ENCODE results near the gene JDP2. TPM values are rescaled to one million over a fixed set of nuclear protein-coding genes. Genes with fewer than 3 reads are reported as not detected.

The JDP2 gene, protein sequence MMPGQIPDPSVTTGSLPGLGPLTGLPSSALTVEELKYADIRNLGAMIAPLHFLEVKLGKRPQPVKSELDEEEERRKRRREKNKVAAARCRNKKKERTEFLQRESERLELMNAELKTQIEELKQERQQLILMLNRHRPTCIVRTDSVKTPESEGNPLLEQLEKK
- total RNA-seq (2022) = 38.9 and 45.3 TPM in 2 replicates
- percentile 71 among the genes with signal in this experiment for Bru-seq, nascent RNA
- BruChase-seq, experiment 1, labeled RNA remaining after a 6-hour chase = percentile 64 among the genes with signal in this experiment
- BruChase-seq, experiment 2, labeled RNA remaining after a 2-hour chase = percentile 67 among the genes with signal in this experiment
- long read RNA-seq, full-length matches to known transcripts = 19 of 22 reads
- long read RNA-seq, partial matches to known transcripts = 0 of 22 reads
- long read RNA-seq, other reads (novel, unspliced or antisense) = 3 of 22 reads

DNA sequence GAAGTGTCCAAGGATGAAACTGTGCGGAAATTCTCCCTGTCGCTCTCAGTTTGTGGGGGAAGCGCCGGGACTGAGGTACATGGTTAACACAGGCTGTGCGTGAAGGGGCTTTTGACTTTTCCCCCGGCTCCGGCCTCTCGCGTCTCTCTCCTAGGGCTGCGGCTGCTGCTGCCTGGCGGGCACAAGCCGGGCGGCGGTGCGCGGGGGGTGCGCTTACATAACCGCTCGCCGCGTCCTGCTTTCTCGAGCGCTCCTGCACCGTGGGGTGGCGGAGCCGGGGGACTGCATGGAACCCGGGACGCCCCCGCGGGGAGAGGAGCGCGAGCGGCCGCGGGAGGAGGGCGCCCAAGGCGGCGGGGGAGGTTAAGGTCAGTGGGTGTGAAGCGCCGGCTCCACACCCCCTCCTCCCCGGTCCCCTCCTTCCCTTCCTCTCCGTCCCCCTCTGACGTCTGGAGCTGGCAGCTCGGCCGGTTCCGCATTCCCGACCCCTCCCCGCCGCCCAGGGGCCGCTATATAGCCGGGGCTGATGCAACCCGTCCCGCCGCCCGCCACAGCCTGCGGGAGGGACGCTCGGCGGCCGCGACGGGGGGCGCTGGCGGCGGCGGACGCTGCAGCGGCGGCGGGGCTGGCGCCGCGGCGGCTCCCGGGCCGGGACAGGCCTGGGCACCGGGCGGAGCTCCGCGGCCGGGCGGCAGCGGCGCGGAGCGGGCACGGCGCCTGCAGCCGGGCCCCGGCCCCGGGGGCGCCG lies at the start of gene JDP2:
Gene JDP2, plus strand, starts transcription at position 541 of the 748 bp plus-strand sequence. CDS start 9,899 bp downstream, outside the sequence.
- Mint-ChIP-seq H3K27ac (ENCODE audit: low read depth, unreplicated experiment) (no peak within 1 kb of the TSS), H3K27me3 (ENCODE audit: insufficient read depth, unreplicated experiment) (no peaks in the 10 kb centered on the region), H3K36me3 (ENCODE audit: insufficient read depth, unreplicated experiment) (peaks cover 10% of the 10 kb centered on the region), H3K4me1 (ENCODE audit: insufficient read depth, unreplicated experiment) (peaks cover 17% of the 10 kb centered on the region), H3K4me3 (ENCODE audit: unreplicated experiment) (peak within 1 kb of the TSS; percentile 76), H3K9me3 (ENCODE audit: unreplicated experiment) (no peaks in the 10 kb centered on the region)
- intact Hi-C loops (cut with micrococcal nuclease) = loop anchor here (2.0 to 10.0 kb wide), 2 partner anchors 57 to 133 kb away; no protein-coding TSS in a partner anchor
- BruUV-seq (replicated peaks) = no TSS peak
- CTCF ChIA-PET = interaction anchor here (1.1 to 3.3 kb wide), 3 partner anchors 23 to 133 kb away, joined by 3 to 14 read pairs (median 9); no protein-coding TSS in a partner anchor
- no peak for TF ChIP-seq CTCF (IDR thresholded peaks at IDR 0.05; ENCODE audit: unreplicated experiment)
- POLR2A ChIA-PET = interaction anchor here (0.5 to 4.1 kb wide), 11 partner anchors 8 to 149 kb away, joined by 3 to 29 read pairs (median 4); partner anchors contain the start of gene FOS
- DNase-seq (ENCODE audit: unreplicated experiment) = peak; percentile 62

- Mint-ChIP-seq H3K36me3 (ENCODE audit: insufficient read depth, unreplicated experiment) (no peaks in the 10 kb centered on the region), H3K4me1 (ENCODE audit: insufficient read depth, unreplicated experiment) (no peaks in the 10 kb centered on the region), H3K27ac (ENCODE audit: low read depth, unreplicated experiment) (no peak overlapping the region), H3K27me3 (ENCODE audit: insufficient read depth, unreplicated experiment) (peaks cover 17% of the 10 kb centered on the region), H3K4me3 (ENCODE audit: unreplicated experiment) (no peak overlapping the region), H3K9me3 (ENCODE audit: unreplicated experiment) (peaks cover 11% of the 10 kb centered on the region)
- DNase-seq (ENCODE audit: unreplicated experiment) = no peak
- CTCF ChIA-PET = interaction anchor here (0.5 to 0.7 kb wide), 2 partner anchors 33 to 71 kb away, joined by 3 to 6 read pairs; no protein-coding TSS in a partner anchor
- intact Hi-C loops (cut with micrococcal nuclease) = no loop called here
- no peak for TF ChIP-seq CTCF (IDR thresholded peaks at IDR 0.05; ENCODE audit: unreplicated experiment)
- POLR2A ChIA-PET = interaction anchor here (0.5 kb wide), 1 partner anchor 21 kb away, joined by 3 read pairs; no protein-coding TSS in a partner anchor
- no TSS peak for BruUV-seq (replicated peaks)
Measured at GRCh38 chr14:75379246-75379929, 48.4 kb upstream of the JDP2 start.

GRCh38 chr14:75379930-75380270 lies 47.9 kb upstream of the JDP2 start:
- peaks cover 22% of the 10 kb centered on the region for H3K27me3 Mint-ChIP-seq (ENCODE audit: insufficient read depth, unreplicated experiment)
- peaks cover 14% of the 10 kb centered on the region for H3K9me3 Mint-ChIP-seq (ENCODE audit: unreplicated experiment)
- ChIA-PET POLR2A (no interaction called here), CTCF (interaction anchor here (0.7 kb wide), 1 partner anchor 72 kb away, joined by 3 read pairs; no protein-coding TSS in a partner anchor)
- intact Hi-C loops (cut with micrococcal nuclease) = no loop called here
- TF ChIP-seq CTCF (IDR thresholded peaks at IDR 0.05; ENCODE audit: unreplicated experiment) = no peak
- no peaks in the 10 kb centered on the region for H3K4me1 Mint-ChIP-seq (ENCODE audit: insufficient read depth, unreplicated experiment)
- DNase-seq (ENCODE audit: unreplicated experiment) = no peak
- H3K36me3 Mint-ChIP-seq (ENCODE audit: insufficient read depth, unreplicated experiment) = no peaks in the 10 kb centered on the region
- no peak overlapping the region for H3K27ac Mint-ChIP-seq (ENCODE audit: low read depth, unreplicated experiment)
- BruUV-seq (replicated peaks) = no TSS peak
- no peak overlapping the region for H3K4me3 Mint-ChIP-seq (ENCODE audit: unreplicated experiment)
